GM12878 (cell line): ENCODE measurements around the gene TMEM127. TPM values are rescaled to one million over a fixed set of nuclear protein-coding genes. Genes with fewer than 3 reads are reported as not detected.

Source experiments
- ATAC-seq: fragments of 200-7000 bp; cut with Tn5 transposase; 3 replicates; pipeline ENCODE4 v1.9.1; 2020; ENCODE audit warnings: mild to moderate bottlenecking, moderate library complexity
- BruUV-seq: library from RNA; stranded (reverse); fragments of 400-500 nt; replicated peaks from 2 replicates; lab custom pipeline; 2021; lab: Mats Ljungman, UMichigan
- CTCF ChIA-PET: fragments of 300-600 bp; sonication (Branson Sonifier 250); formaldehyde crosslinking; extraction: SDS; loops from one replicate; lab custom pipeline; 2021; ENCODE audit warnings: inconsistent platforms; lab: Yijun Ruan, JAX
- POLR2A ChIA-PET: fragments of 350-600 bp; formaldehyde crosslinking; extraction: SDS; loops from one replicate; lab custom pipeline; 2021; ENCODE audit warnings: inconsistent platforms; lab: Charles Lee
- RAD21 ChIA-PET: fragments of 300-600 bp; sonication (Branson Sonifier 250); formaldehyde crosslinking; loops from one replicate; lab custom pipeline; 2023; ENCODE audit warnings: antibody characterized with exemption; ENCODE audit not compliant: unreplicated experiment; lab: Charles Lee
- SMC1A ChIA-PET: fragments of 300-600 bp; sonication (Branson Sonifier 250); formaldehyde crosslinking; loops from one replicate; lab custom pipeline; 2023; ENCODE audit not compliant: unreplicated experiment, uncharacterized antibody; lab: Charles Lee
- DNase-seq: peaks from one replicate; pipeline ENCODE4 v3.0.0-alpha.2; 2011; ENCODE audit warnings: low read depth, low spot score
- FAIRE-seq: peaks from 3 replicates; lab custom pipeline; 2011; peaks lifted over from hg19 to GRCh38; lab: Jason Lieb, UNC
- H2AFZ ChIP-seq: 2 replicates; pipeline ENCODE4 v1.6.0; 2011; ENCODE audit warnings: low read depth, low read length, control low read depth; ENCODE audit not compliant: control insufficient read depth
- H3K27ac ChIP-seq: 2 replicates; pipeline ENCODE4 v1.5.1; 2011; ENCODE audit warnings: control low read depth; ENCODE audit not compliant: control insufficient read depth, insufficient read depth
- H3K27me3 ChIP-seq, 2 experiments: replicated peaks in 1 of 2; 2 replicates each; pipeline versions ENCODE4 v1.6.0 to v1.6.1; 2011; ENCODE audit warnings: low read length in 1 of 2; ENCODE audit not compliant: control insufficient read depth in 2 of 2, insufficient read depth in 2 of 2
- H3K36me3 ChIP-seq, 2 experiments: 2 replicates each; pipeline ENCODE4 v1.5.1; 2011; ENCODE audit warnings: low read length in 1 of 2; ENCODE audit not compliant: control insufficient read depth in 2 of 2, insufficient read depth in 2 of 2
- H3K4me1 ChIP-seq: 2 replicates; pipeline ENCODE4 v1.6.1; 2011; ENCODE audit warnings: mild to moderate bottlenecking, low read length, moderate library complexity, mixed read lengths; ENCODE audit not compliant: control insufficient read depth, insufficient read depth
- H3K4me2 ChIP-seq: 2 replicates; pipeline ENCODE4 v1.6.0; 2011; ENCODE audit warnings: control low read depth; ENCODE audit not compliant: control insufficient read depth, insufficient read depth
- H3K4me3 ChIP-seq: fragments of 200-600 bp; sonication (generic); 2 replicates; pipeline ENCODE4 v1.5.1; 2016
- H3K79me2 ChIP-seq: 2 replicates; pipeline ENCODE4 v1.6.0; 2011; ENCODE audit warnings: low read length; ENCODE audit not compliant: control insufficient read depth, insufficient read depth
- H3K9ac ChIP-seq: 2 replicates; pipeline ENCODE4 v1.8.0; 2011; ENCODE audit warnings: low read length, control low read depth, mixed read lengths; ENCODE audit not compliant: control insufficient read depth, insufficient read depth
- H3K9me3 ChIP-seq: replicated peaks from 3 replicates; pipeline ENCODE4 v1.5.1; 2011; ENCODE audit warnings: mild to moderate bottlenecking, low read length; ENCODE audit not compliant: control insufficient read depth, insufficient read depth
- H4K20me1 ChIP-seq: 2 replicates; pipeline ENCODE4 v1.6.0; 2011; ENCODE audit not compliant: control insufficient read depth, insufficient read depth
- BMI1 ChIP-seq: fragments of 450-650 bp; IDR thresholded peaks from 2 replicates; pipeline ENCODE4 v1.6.1; 2016; ENCODE audit warnings: mild to moderate bottlenecking, moderate library complexity, borderline replicate concordance
- CBX3 ChIP-seq: fragments of 200-600 bp; sonication (generic); IDR thresholded peaks from 2 replicates; pipeline ENCODE4 v1.6.1; 2016; ENCODE audit warnings: low read depth, borderline replicate concordance
- GATAD2B ChIP-seq: fragments of 450-650 bp; conservative IDR thresholded peaks from 2 replicates; pipeline ENCODE4 v1.6.1; 2017; ENCODE audit warnings: low read depth, mild to moderate bottlenecking, moderate library complexity
- KDM1A ChIP-seq: fragments of 200-600 bp; sonication (generic); IDR thresholded peaks from 2 replicates; pipeline ENCODE4 v1.6.1; 2016; ENCODE audit warnings: borderline replicate concordance
- NFIC ChIP-seq: IDR thresholded peaks from 2 replicates; pipeline ENCODE4 v1.6.1; 2012; ENCODE audit warnings: low read depth, mild to moderate bottlenecking, inconsistent platforms, low read length, moderate library complexity
- SMAD5 ChIP-seq: IDR thresholded peaks from 2 replicates; pipeline ENCODE4 v1.6.1; 2016; ENCODE audit warnings: antibody characterized with exemption, low read depth
- SREBF2 ChIP-seq: IDR thresholded peaks from 2 replicates; pipeline ENCODE4 v1.6.1; 2012; ENCODE audit warnings: mild to moderate bottlenecking, low read length
- SRF ChIP-seq, 2 experiments: IDR thresholded peaks; 2 replicates each; pipeline ENCODE4 v1.6.1; 2011; ENCODE audit warnings: low read depth in 2 of 2, low read length in 2 of 2, mild to moderate bottlenecking in 1 of 2, moderate library complexity in 1 of 2
- TAF1 ChIP-seq: IDR thresholded peaks from 2 replicates; pipeline ENCODE4 v1.6.1; 2011; ENCODE audit warnings: mild to moderate bottlenecking, low read depth, low read length, borderline replicate concordance
- ZNF24 ChIP-seq: fragments of 450-650 bp; IDR thresholded peaks from 2 replicates; pipeline ENCODE4 v1.6.1; 2017; ENCODE audit warnings: antibody characterized with exemption, mild to moderate bottlenecking
- ZSCAN29 ChIP-seq: fragments of 450-650 bp; IDR thresholded peaks from 2 replicates; pipeline ENCODE4 v1.6.1; 2017; ENCODE audit warnings: mild to moderate bottlenecking, moderate library complexity
- WGBS: methylation state at CpG from one replicate; pipeline ENCODE4 v1.1.6; 2016; ENCODE audit warnings: low lambda C conversion rate; ENCODE audit not compliant: insufficient replicate concordance, insufficient coverage; ENCODE audit errors: missing lambda C conversion rate; 5-methylcytosine and 5-hydroxymethylcytosine counted together
- in situ Hi-C: fragments of 300-500 bp; cut with MboI; formaldehyde crosslinking; loops from 9 replicates; pipeline ENCODE4 v1.14.3; 2018; ENCODE audit warnings: mixed read lengths
- intact Hi-C: fragments of 100-400 bp; cut with micrococcal nuclease; formaldehyde crosslinking; loops from one replicate; pipeline ENCODE4 v1.14.2; 2022; ENCODE audit not compliant: unreplicated experiment
- polyA plus RNA-seq, 11 experiments: library from polyadenylated mRNA; depleted of rRNA in 4 of 11; unstranded in 6 of 11; stranded (reverse) in 5 of 11; fragments of >200 nt; fragmentation: Nextera tagmentation in 4 of 11; fragmentation: Illumina TruSeq in 1 of 11; extraction: Ambion mirVana in 4 of 11; extraction: Trizol in 1 of 11; gene quantifications; 1 replicate in 1 of 11; 2 replicates in 10 of 11; pipeline versions ENCODE4 v1.2.1 to v1.2.3, GENCODE V29; 2011 to 2016; ENCODE audit warnings: inconsistent platforms in 2 of 11, missing spikeins in 2 of 11, low read depth in 1 of 11
- total RNA-seq, 4 experiments: library from RNA; depleted of rRNA in 3 of 4; stranded (reverse); fragments of >200 nt in 3 of 4; fragmentation: Illumina TruSeq in 1 of 4; extraction: Trizol in 1 of 4; gene quantifications; 2 replicates each; pipeline versions ENCODE4 v1.2.1 to v1.2.3, GENCODE V29; 2013 to 2021
- TF ChIP-seq, protein P1 (sequence below), 3 experiments: IDR thresholded peaks in 2 of 3; conservative IDR thresholded peaks in 1 of 3; 2 replicates each; pipeline ENCODE4 v1.5.1; 2011; ENCODE audit warnings: low read depth in 3 of 3, low read length in 3 of 3, mild to moderate bottlenecking in 3 of 3, control low read depth in 2 of 3, moderate library complexity in 2 of 3, inconsistent platforms in 1 of 3, mixed read lengths in 1 of 3; ENCODE audit not compliant: control insufficient read depth in 2 of 3, insufficient read depth in 1 of 3; ENCODE audit errors: extremely low read depth in 1 of 3
- TF ChIP-seq, protein P2 (sequence below): IDR thresholded peaks from 2 replicates; pipeline ENCODE4 v1.6.1; 2011; ENCODE audit warnings: low read depth, mild to moderate bottlenecking, low read length, moderate library complexity, borderline replicate concordance; ENCODE audit errors: extremely low read depth
- TF ChIP-seq, protein P3 (sequence below): fragments of 450-650 bp; IDR thresholded peaks from 2 replicates; pipeline ENCODE4 v1.6.1; 2017; ENCODE audit warnings: mild to moderate bottlenecking, low read depth, inconsistent platforms; ENCODE audit not compliant: poor library complexity, severe bottlenecking

TMEM127 gene
- total and polyA plus RNA-seq, 10 of the 15 experiments (the other 5 are each of a cell fraction or from before 2014, with no cell fraction given): 2.6 to 27.2 (median 17.7) TPM

DNA sequence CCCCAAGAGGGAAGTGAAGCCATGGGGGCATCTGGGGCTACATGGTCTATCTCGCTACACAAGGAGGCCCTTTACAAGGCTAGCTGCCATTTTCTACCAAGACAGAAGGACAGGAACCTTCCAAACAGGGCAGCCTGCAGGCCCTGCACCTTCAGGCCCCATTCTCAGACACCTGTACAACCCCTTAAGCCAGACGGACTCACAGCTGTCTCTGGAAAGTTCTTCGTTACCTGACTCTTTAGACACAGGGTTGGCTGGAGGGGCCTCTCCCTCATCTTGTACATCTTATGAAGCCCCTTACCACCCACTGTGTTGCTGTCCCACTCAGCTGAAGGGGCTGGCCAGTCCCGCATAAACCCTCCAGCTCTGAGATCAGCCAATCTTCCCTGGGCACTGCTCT is 17.2 kb downstream of the TMEM127 start:
- WGBS: 98% methylated on average over 4 of the region's 4 CpGs
- no peak for FAIRE-seq
- TSS peak; percentile 57 for BruUV-seq

DNA sequence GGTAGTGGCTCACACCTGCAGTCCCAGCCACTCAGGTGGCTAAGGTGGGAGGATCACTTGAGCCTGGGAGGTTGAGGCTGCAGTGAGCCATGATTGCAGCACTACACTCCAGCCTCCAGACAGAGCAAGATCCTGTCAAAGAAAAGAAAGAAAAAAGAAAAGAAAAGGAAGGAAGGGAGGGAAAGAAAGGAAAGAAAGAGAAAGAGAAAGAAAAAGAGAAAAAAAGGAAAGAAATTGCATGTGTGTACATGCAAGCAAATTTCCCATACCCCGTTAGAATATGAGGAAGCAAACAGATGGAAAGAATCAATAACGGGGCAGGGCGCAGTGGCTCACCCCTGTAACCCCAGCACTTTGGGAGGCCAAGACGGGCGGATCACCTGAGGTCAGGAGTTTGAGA is 17.9 kb downstream of the TMEM127 start:
- WGBS: 80% methylated on average over 5 of the region's 5 CpGs
- POLR2A ChIA-PET: no interaction called here
- CTCF ChIA-PET: no interaction called here
- SMC1A ChIA-PET: no interaction called here
- ATAC-seq (no peak), FAIRE-seq (no peak), DNase-seq (no peak)
- H3K4me3 ChIP-seq: no peak overlapping the region
- intact Hi-C loops: no loop called here
- RAD21 ChIA-PET: no interaction called here
- no peak overlapping the region for H3K27ac ChIP-seq
- in situ Hi-C loops: no loop called here
- H3K4me1 ChIP-seq: peaks cover 11% of the 10 kb centered on the region
- H3K9me3 ChIP-seq: no peaks in the 10 kb centered on the region
- no peaks in the 10 kb centered on the region for H3K79me2 ChIP-seq
- H3K9ac ChIP-seq: no peak overlapping the region
- no TSS peak for BruUV-seq
- no peak overlapping the region for H2AFZ ChIP-seq
- no peaks in the 10 kb centered on the region for H3K27me3 ChIP-seq
- H3K4me2 ChIP-seq: no peak overlapping the region
- H4K20me1 ChIP-seq: no peaks in the 10 kb centered on the region
- H3K36me3 ChIP-seq: peaks cover 9 to 11% of the 10 kb centered on the region in 2 experiments; a peak in 3 of 4 replicates
- TF ChIP-seq, protein P1, sequence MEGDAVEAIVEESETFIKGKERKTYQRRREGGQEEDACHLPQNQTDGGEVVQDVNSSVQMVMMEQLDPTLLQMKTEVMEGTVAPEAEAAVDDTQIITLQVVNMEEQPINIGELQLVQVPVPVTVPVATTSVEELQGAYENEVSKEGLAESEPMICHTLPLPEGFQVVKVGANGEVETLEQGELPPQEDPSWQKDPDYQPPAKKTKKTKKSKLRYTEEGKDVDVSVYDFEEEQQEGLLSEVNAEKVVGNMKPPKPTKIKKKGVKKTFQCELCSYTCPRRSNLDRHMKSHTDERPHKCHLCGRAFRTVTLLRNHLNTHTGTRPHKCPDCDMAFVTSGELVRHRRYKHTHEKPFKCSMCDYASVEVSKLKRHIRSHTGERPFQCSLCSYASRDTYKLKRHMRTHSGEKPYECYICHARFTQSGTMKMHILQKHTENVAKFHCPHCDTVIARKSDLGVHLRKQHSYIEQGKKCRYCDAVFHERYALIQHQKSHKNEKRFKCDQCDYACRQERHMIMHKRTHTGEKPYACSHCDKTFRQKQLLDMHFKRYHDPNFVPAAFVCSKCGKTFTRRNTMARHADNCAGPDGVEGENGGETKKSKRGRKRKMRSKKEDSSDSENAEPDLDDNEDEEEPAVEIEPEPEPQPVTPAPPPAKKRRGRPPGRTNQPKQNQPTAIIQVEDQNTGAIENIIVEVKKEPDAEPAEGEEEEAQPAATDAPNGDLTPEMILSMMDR (IDR thresholded peaks at IDR 0.05 in 2 of 3, conservative IDR thresholded peaks at IDR 0.05 in 1 of 3; ENCODE audit: control insufficient read depth in 2 of 3, extremely low read depth in 1 of 3, insufficient read depth in 1 of 3, low read depth in 3 of 3, low read length in 3 of 3): no peak
- TF ChIP-seq, protein P2, sequence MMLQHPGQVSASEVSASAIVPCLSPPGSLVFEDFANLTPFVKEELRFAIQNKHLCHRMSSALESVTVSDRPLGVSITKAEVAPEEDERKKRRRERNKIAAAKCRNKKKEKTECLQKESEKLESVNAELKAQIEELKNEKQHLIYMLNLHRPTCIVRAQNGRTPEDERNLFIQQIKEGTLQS: no peak
- TF ChIP-seq NFIC (no peak), SREBF2 (no peak), GATAD2B (no peak), ZNF24 (no peak), TAF1 (no peak), SMAD5 (no peak), ZSCAN29 (no peak), KDM1A (no peak), CBX3 (no peak), BMI1 (no peak)
- TF ChIP-seq, protein P3, sequence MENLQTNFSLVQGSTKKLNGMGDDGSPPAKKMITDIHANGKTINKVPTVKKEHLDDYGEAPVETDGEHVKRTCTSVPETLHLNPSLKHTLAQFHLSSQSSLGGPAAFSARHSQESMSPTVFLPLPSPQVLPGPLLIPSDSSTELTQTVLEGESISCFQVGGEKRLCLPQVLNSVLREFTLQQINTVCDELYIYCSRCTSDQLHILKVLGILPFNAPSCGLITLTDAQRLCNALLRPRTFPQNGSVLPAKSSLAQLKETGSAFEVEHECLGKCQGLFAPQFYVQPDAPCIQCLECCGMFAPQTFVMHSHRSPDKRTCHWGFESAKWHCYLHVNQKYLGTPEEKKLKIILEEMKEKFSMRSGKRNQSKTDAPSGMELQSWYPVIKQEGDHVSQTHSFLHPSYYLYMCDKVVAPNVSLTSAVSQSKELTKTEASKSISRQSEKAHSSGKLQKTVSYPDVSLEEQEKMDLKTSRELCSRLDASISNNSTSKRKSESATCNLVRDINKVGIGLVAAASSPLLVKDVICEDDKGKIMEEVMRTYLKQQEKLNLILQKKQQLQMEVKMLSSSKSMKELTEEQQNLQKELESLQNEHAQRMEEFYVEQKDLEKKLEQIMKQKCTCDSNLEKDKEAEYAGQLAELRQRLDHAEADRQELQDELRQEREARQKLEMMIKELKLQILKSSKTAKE: no peak

More for the DNA sequence above, 17.2 kb downstream of the TMEM127 start:
- ATAC-seq: no peak
- Histone ChIP-seq H3K4me1 (peaks cover 9% of the 10 kb centered on the region), H3K9ac (no peak overlapping the region), H3K4me2 (no peak overlapping the region), H3K9me3 (no peaks in the 10 kb centered on the region), H3K36me3 (peaks cover 14 to 15% of the 10 kb centered on the region in 2 experiments; a peak in 3 of 4 replicates), H3K4me3 (no peak overlapping the region), H3K79me2 (no peaks in the 10 kb centered on the region), H3K27me3 (no peaks in the 10 kb centered on the region), H4K20me1 (no peaks in the 10 kb centered on the region), H2AFZ (no peak overlapping the region), H3K27ac (no peak overlapping the region)
- no peak for DNase-seq
- CTCF ChIA-PET: interaction anchor here (3.3 kb wide), 1 partner anchor 11 kb away, joined by 12 read pairs; no protein-coding TSS in a partner anchor
- TF ChIP-seq SMAD5 (no peak), SRF (IDR thresholded peaks at IDR 0.05; ENCODE audit: low read depth in 2 of 2, low read length in 2 of 2) (no peak)
- intact Hi-C loops (no loop called here), in situ Hi-C loops (no loop called here)
- RAD21 ChIA-PET: no interaction called here
- POLR2A ChIA-PET: no interaction called here
- SMC1A ChIA-PET: no interaction called here
